HEK293T (cell line): ENCODE measurements around the gene NSUN4.

ENCODE experiments used
- FOXM1 ChIP-seq: fragments of 450-650 bp; IDR thresholded peaks from 2 replicates; pipeline ENCODE4 v1.6.1; 2017; ENCODE audit warnings: mild to moderate bottlenecking, borderline replicate concordance
- SUZ12 ChIP-seq: fragments of 450-650 bp; IDR thresholded peaks from 2 replicates; pipeline ENCODE4 v1.6.1; 2016; ENCODE audit warnings: mild to moderate bottlenecking

DNA sequence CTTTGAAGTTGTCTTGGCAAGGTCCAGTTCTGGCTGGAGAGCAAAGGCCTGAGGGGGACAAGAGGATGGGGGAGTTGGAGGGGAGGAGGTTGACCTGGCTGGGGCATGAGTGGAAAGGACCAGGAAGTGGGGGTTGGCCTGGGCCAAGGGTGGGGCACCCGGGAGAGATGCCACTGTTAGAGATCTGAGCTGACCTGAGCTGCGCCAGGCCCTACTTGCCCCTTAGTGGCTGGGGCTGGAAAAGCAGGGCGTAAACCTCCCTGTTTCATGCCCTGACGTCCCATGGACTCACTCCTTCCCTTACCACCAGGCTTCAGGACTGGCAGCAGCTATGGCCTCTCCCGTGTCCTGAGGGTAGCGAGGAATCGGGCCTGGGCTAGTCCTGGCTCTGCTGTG is 70.4 kb downstream of the NSUN4 start:
- no peak for TF ChIP-seq SUZ12
- no peak for TF ChIP-seq FOXM1
